Ishikawa (cell line): ENCODE measurements around the gene SBNO2.

Experiments used
- FOXM1 ChIP-seq: IDR thresholded peaks from 2 replicates; pipeline ENCODE4 v1.6.1; 2012; ENCODE audit warnings: low read depth, borderline replicate concordance
- TAF1 ChIP-seq: IDR thresholded peaks from 2 replicates; pipeline ENCODE4 v1.6.1; 2012; ENCODE audit warnings: low read depth, mild to moderate bottlenecking

GRCh38 chr19:1151917-1152587, 22.0 kb downstream of the SBNO2 start:
- TF ChIP-seq FOXM1 (no peak), TAF1 (no peak)
